PC-3 (cell line): ENCODE data around the gene MMRN1.
A peak's percentile ranks its signal among the peaks of the same experiment; 100 is the strongest.
"Not testable (repeated sequence)": the region's sequence is repeated elsewhere in the genome, so short reads cannot be mapped to it uniquely, and the experiment has no call there.

Experiments used
- CTCF ChIP-seq: fragments of 300-600 bp; sonication (generic); conservative IDR thresholded peaks from 2 replicates; pipeline ENCODE4 v1.5.1; 2017; ENCODE audit warnings: antibody characterized with exemption, low read depth, mild to moderate bottlenecking, low read length
- EZH2 ChIP-seq: fragments of 300-600 bp; sonication (generic); IDR thresholded peaks from one replicate; pipeline ENCODE4 v1.6.1; 2017; ENCODE audit warnings: antibody characterized with exemption, mild to moderate bottlenecking, low read length; ENCODE audit not compliant: unreplicated experiment

GRCh38 chr4:89901808-89902431 lies 7.3 kb downstream of the MMRN1 start:
- TF ChIP-seq CTCF: peak; percentile 67
- TF ChIP-seq EZH2: not testable (repeated sequence)
